CD14-positive monocyte (primary cell): Measurements from ENCODE around the gene RPS6KB2. TPM values are rescaled to one million over a fixed set of nuclear protein-coding genes. Genes with fewer than 3 reads are reported as not detected.

Source experiments
- DNase-seq, 3 donors: peaks; one replicate each; pipeline ENCODE4 v3.0.0-alpha.2; 2011 to 2022
- H2AFZ ChIP-seq: 2 replicates; pipeline ENCODE4 v1.6.0; 2012; ENCODE audit warnings: mild to moderate bottlenecking, low read depth, low read length, inconsistent platforms; ENCODE audit not compliant: insufficient read depth, poor library complexity, severe bottlenecking
- H3K27ac ChIP-seq, 2 donors: 1 replicate in 1 of 2; 2 replicates in 1 of 2; pipeline ENCODE4 v1.5.1; 2012 to 2013; ENCODE audit warnings: low read length in 2 of 2, control low read depth in 1 of 2, inconsistent platforms in 1 of 2, low read depth in 1 of 2, mild to moderate bottlenecking in 1 of 2
- H3K27me3 ChIP-seq, 2 donors: one replicate each; pipeline versions ENCODE4 v1.6.0 to v1.6.1; 2011 to 2013; ENCODE audit warnings: low read length in 2 of 2; ENCODE audit not compliant: control insufficient read depth in 2 of 2, insufficient read depth in 2 of 2
- H3K36me3 ChIP-seq, 2 donors: replicated peaks in 1 of 2; 1 replicate in 1 of 2; 2 replicates in 1 of 2; pipeline versions ENCODE4 v1.5.1 to v1.6.1; 2012 to 2013; ENCODE audit warnings: low read length in 2 of 2, control low read depth in 1 of 2, inconsistent platforms in 1 of 2, mild to moderate bottlenecking in 1 of 2; ENCODE audit not compliant: insufficient read depth in 2 of 2, control insufficient read depth in 1 of 2
- H3K4me1 ChIP-seq, 2 donors: 1 replicate in 1 of 2; 2 replicates in 1 of 2; pipeline versions ENCODE4 v1.5.1 to v1.6.1; 2012 to 2013; ENCODE audit warnings: low read length in 2 of 2, control low read depth in 1 of 2, inconsistent platforms in 1 of 2, mild to moderate bottlenecking in 1 of 2, moderate library complexity in 1 of 2; ENCODE audit not compliant: insufficient read depth in 2 of 2, control insufficient read depth in 1 of 2
- H3K4me2 ChIP-seq: replicated peaks from 2 replicates; pipeline ENCODE3; 2012; ENCODE audit warnings: low read length, moderate library complexity, mild to moderate bottlenecking; ENCODE audit not compliant: poor library complexity, severe bottlenecking; ENCODE audit errors: extremely low read depth
- H3K4me3 ChIP-seq, 3 experiments: fragments of 200-600 bp in 1 of 3; sonication (generic) in 1 of 3; replicated peaks in 1 of 3; 1 replicate in 2 of 3; 2 replicates in 1 of 3; pipeline ENCODE4 v1.5.1; 2011 to 2013; ENCODE audit warnings: low read length in 3 of 3, mild to moderate bottlenecking in 3 of 3, control low read depth in 2 of 3, low read depth in 2 of 3, inconsistent platforms in 1 of 3, moderate library complexity in 1 of 3
- H3K79me2 ChIP-seq: 2 replicates; pipeline ENCODE4 v1.6.0; 2012; ENCODE audit warnings: mild to moderate bottlenecking, control low read depth, inconsistent platforms, low read length, moderate library complexity; ENCODE audit not compliant: insufficient read depth
- H3K9ac ChIP-seq: 2 replicates; pipeline ENCODE4 v1.6.0; 2017; ENCODE audit warnings: low read length, mild to moderate bottlenecking; ENCODE audit not compliant: insufficient read depth, poor library complexity, severe bottlenecking
- H3K9me3 ChIP-seq, 2 donors: replicated peaks in 1 of 2; 1 replicate in 1 of 2; 2 replicates in 1 of 2; pipeline versions ENCODE4 v1.5.1 to v1.6.1; 2012 to 2013; ENCODE audit warnings: low read length in 2 of 2, control low read depth in 1 of 2; ENCODE audit not compliant: control insufficient read depth in 1 of 2, insufficient read depth in 1 of 2
- H4K20me1 ChIP-seq: 2 replicates; pipeline ENCODE4 v1.6.0; 2012; ENCODE audit warnings: mild to moderate bottlenecking, low read length, control low read depth, moderate library complexity; ENCODE audit not compliant: insufficient read depth
- H3K27ac Mint-ChIP-seq, 7 donors: one replicate each; pipeline ENCODE4 v1.8.0; 2020; ENCODE audit warnings: mild to moderate bottlenecking in 7 of 7, mixed read lengths in 7 of 7, moderate library complexity in 6 of 7, inconsistent platforms in 2 of 7
- H3K27me3 Mint-ChIP-seq, 3 donors: one replicate each; pipeline ENCODE4 v1.8.0; 2021 to 2022; ENCODE audit warnings: low read depth in 3 of 3, mild to moderate bottlenecking in 3 of 3, mixed read lengths in 3 of 3, moderate library complexity in 3 of 3, inconsistent platforms in 1 of 3
- H3K36me3 Mint-ChIP-seq, 2 donors: one replicate each; pipeline ENCODE4 v1.8.0; 2020; ENCODE audit warnings: mixed read lengths in 2 of 2, inconsistent platforms in 1 of 2, mild to moderate bottlenecking in 1 of 2
- H3K4me1 Mint-ChIP-seq: one replicate; pipeline ENCODE4 v1.8.0; 2020; ENCODE audit warnings: mild to moderate bottlenecking, mixed read lengths
- H3K4me3 Mint-ChIP-seq, 2 donors: one replicate each; pipeline ENCODE4 v1.8.0; 2020; ENCODE audit warnings: mild to moderate bottlenecking in 2 of 2, mixed read lengths in 2 of 2, moderate library complexity in 1 of 2
- H3K9me3 Mint-ChIP-seq, 7 donors: one replicate each; pipeline ENCODE4 v1.8.0; 2020 to 2022; ENCODE audit warnings: mixed read lengths in 7 of 7, mild to moderate bottlenecking in 6 of 7, moderate library complexity in 6 of 7, inconsistent platforms in 2 of 7
- CTCF ChIP-seq: fragments of 200-600 bp; IDR thresholded peaks from one replicate; pipeline ENCODE4 v1.8.0; 2022; ENCODE audit warnings: antibody characterized with exemption, mild to moderate bottlenecking
- WGBS: methylation state at CpG from one replicate; pipeline ENCODE4 v1.1.5; 2013; ENCODE audit warnings: missing lambda C conversion rate; ENCODE audit not compliant: insufficient coverage; 5-methylcytosine and 5-hydroxymethylcytosine counted together
- intact Hi-C, 2 donors: fragments of 100-400 bp; cut with micrococcal nuclease; formaldehyde crosslinking; loops; one replicate each; pipeline versions ENCODE4 v1.15.0 to v1.15.1; 2023
- polyA plus RNA-seq, 3 donors: library from polyadenylated mRNA; depleted of rRNA in 1 of 3; unstranded in 2 of 3; stranded (reverse) in 1 of 3; fragments of 300-500 nt in 2 of 3; fragments of >200 nt in 1 of 3; fragmentation: Illumina TruSeq in 2 of 3; gene quantifications; 1 replicate in 2 of 3; 2 replicates in 1 of 3; pipeline ENCODE4 v1.2.3, GENCODE V29; 2012 to 2021

Gene RPS6KB2
- polyA plus RNA-seq, 3 donors = 51.6 to 101 (median 53.8) TPM

- peaks cover 16% of the 10 kb centered on the region for H3K4me1 Mint-ChIP-seq
- H4K20me1 ChIP-seq = peaks cover 10% of the 10 kb centered on the region
- H3K79me2 ChIP-seq = peaks cover 16% of the 10 kb centered on the region
- peaks cover 26 to 45% of the 10 kb centered on the region in 2 donors for H3K36me3 Mint-ChIP-seq
- peaks cover 0 to 2% (median 0%) of the 10 kb centered on the region in 7 donors for H3K9me3 Mint-ChIP-seq
- H3K27ac ChIP-seq = peak overlapping the region; percentile 66 to 88
- peak overlapping the region; percentile 92 to 96 (median 93) for H3K27ac Mint-ChIP-seq
- intact Hi-C loops = loop anchor here (2.0 to 5.0 kb wide), 4 partner anchors 36 to 78 kb away; partner anchors contain the start of genes CDK2AP2 (in 1 of the 2), PITPNM1 (in 1 of the 2), RAD9A (in 1 of the 2) and TMEM134 (in 1 of the 2)
- H3K9ac ChIP-seq = peak overlapping the region; percentile 93
- H2AFZ ChIP-seq = peak overlapping the region; percentile 86
- peak overlapping the region; percentile 99 to 100 for H3K4me3 Mint-ChIP-seq
- WGBS = 66% methylated on average over 10 of the region's 12 CpGs
- peaks cover 16 to 20% of the 10 kb centered on the region in 2 donors for H3K4me1 ChIP-seq
- no peaks in the 10 kb centered on the region for H3K27me3 ChIP-seq
- peak overlapping the region; percentile 91 for H3K4me2 ChIP-seq
- no peak for DNase-seq
- peaks cover 0 to 3% (median 0%) of the 10 kb centered on the region in 3 donors for H3K27me3 Mint-ChIP-seq
- no peaks in the 10 kb centered on the region for H3K9me3 ChIP-seq
- TF ChIP-seq CTCF = no peak
- peak overlapping the region; percentile 79 to 93 (median 91) for H3K4me3 ChIP-seq
- H3K36me3 ChIP-seq = peaks cover 32 to 37% of the 10 kb centered on the region in 2 donors
These were observed 859 bp downstream of the RPS6KB2 start for GRCh38 chr11:67429038-67429668.

- H2AFZ ChIP-seq = no peak overlapping the region
- Mint-ChIP-seq H3K4me1 (peaks cover 16% of the 10 kb centered on the region), H3K27ac (peak overlapping the region in 3 of 7 donors; percentile 10 to 20 (median 12)), H3K4me3 (no peak overlapping the region), H3K9me3 (peaks cover 0 to 2% (median 0%) of the 10 kb centered on the region in 7 donors), H3K36me3 (peaks cover 29 to 47% of the 10 kb centered on the region in 2 donors), H3K27me3 (peaks cover 0 to 3% (median 0%) of the 10 kb centered on the region in 3 donors)
- no peak overlapping the region for H3K27ac ChIP-seq
- no peak overlapping the region for H3K9ac ChIP-seq
- H4K20me1 ChIP-seq = peaks cover 14% of the 10 kb centered on the region
- H3K4me1 ChIP-seq = peaks cover 16 to 20% of the 10 kb centered on the region in 2 donors
- H3K4me3 ChIP-seq = peak overlapping the region in 1 of 3 experiments; percentile 93
- no peaks in the 10 kb centered on the region for H3K27me3 ChIP-seq
- intact Hi-C loops = loop anchor here (2.0 to 5.0 kb wide), 4 partner anchors 35 to 78 kb away; partner anchors contain the start of genes CDK2AP2 (in 1 of the 2), PITPNM1 (in 1 of the 2), RAD9A (in 1 of the 2) and TMEM134 (in 1 of the 2)
- peaks cover 37 to 42% of the 10 kb centered on the region in 2 donors for H3K36me3 ChIP-seq
- H3K79me2 ChIP-seq = peaks cover 16% of the 10 kb centered on the region
- DNase-seq = no peak
- no peaks in the 10 kb centered on the region for H3K9me3 ChIP-seq
- no peak overlapping the region for H3K4me2 ChIP-seq
- no peak for TF ChIP-seq CTCF
- WGBS = 93% methylated on average over 3 of the region's 11 CpGs
These were observed 1.4 kb downstream of the RPS6KB2 start for GRCh38 chr11:67429722-67430121.
